Muscle of leg (tissue), 11 donors: Measurements from ENCODE around the gene AKIRIN2. TPM values are rescaled to one million over a fixed set of nuclear protein-coding genes. Genes with fewer than 3 reads are reported as not detected.

Source experiments
- DNase-seq: peaks from one replicate; pipeline ENCODE4 v3.0.0; 2013
- H3K27ac ChIP-seq: one replicate; pipeline ENCODE4 v1.5.1; 2013; ENCODE audit warnings: mild to moderate bottlenecking, low read length, control low read depth
- H3K27me3 ChIP-seq: one replicate; pipeline ENCODE4 v1.6.1; 2013; ENCODE audit warnings: low read length; ENCODE audit not compliant: control insufficient read depth, insufficient read depth
- H3K36me3 ChIP-seq: one replicate; pipeline ENCODE4 v1.6.1; 2013; ENCODE audit warnings: low read length; ENCODE audit not compliant: control insufficient read depth, insufficient read depth
- H3K4me1 ChIP-seq: one replicate; pipeline ENCODE4 v1.6.1; 2013; ENCODE audit warnings: low read length; ENCODE audit not compliant: control insufficient read depth, insufficient read depth
- H3K4me3 ChIP-seq: one replicate; pipeline ENCODE4 v1.5.1; 2013; ENCODE audit warnings: low read length, control low read depth
- H3K9me3 ChIP-seq: replicated peaks from 2 replicates; pipeline ENCODE4 v1.6.1; 2013; ENCODE audit warnings: low read depth, low read length; ENCODE audit not compliant: control insufficient read depth
- WGBS: methylation state at CpG from one replicate; pipeline ENCODE4 v1.1.5; 2013; ENCODE audit warnings: missing lambda C conversion rate; ENCODE audit not compliant: insufficient coverage; 5-methylcytosine and 5-hydroxymethylcytosine counted together
- polyA plus RNA-seq, 8 donors: library from polyadenylated mRNA; unstranded; fragments of 120-200 nt; gene quantifications; one replicate each; pipeline versions ENCODE4 v1.2.1 to v1.2.3, GENCODE V29; 2013; ENCODE audit warnings: inconsistent platforms in 1 of 8, low replicate concordance in 1 of 8; ENCODE audit not compliant: insufficient read length in 8 of 8, insufficient read depth in 1 of 8
- total RNA-seq: library from RNA; stranded (reverse); fragments of 120-200 nt; gene quantifications from one replicate; pipeline ENCODE4 v1.2.4, GENCODE V29; 2013

The AKIRIN2 gene
- total and polyA plus RNA-seq, 9 donors: 13.0 to 52.2 (median 41.9) TPM

- H3K36me3 ChIP-seq: no peaks in the 10 kb centered on the region
- H3K27me3 ChIP-seq: no peaks in the 10 kb centered on the region
- H3K27ac ChIP-seq: no peak overlapping the region
- no peak for DNase-seq
- H3K4me3 ChIP-seq: no peak overlapping the region
- peaks cover 2% of the 10 kb centered on the region for H3K4me1 ChIP-seq
- no peaks in the 10 kb centered on the region for H3K9me3 ChIP-seq
- no CpG with 5 or more reads among the region's 5 CpGs for WGBS
Observed at GRCh38 chr6:87736809-87737540, 34.9 kb upstream of the AKIRIN2 start.

GRCh38 chr6:87731818-87732661 lies 30.0 kb upstream of the AKIRIN2 start:
- no peak overlapping the region for H3K4me3 ChIP-seq
- H3K9me3 ChIP-seq: no peaks in the 10 kb centered on the region
- peak overlapping the region; percentile 79 for H3K27ac ChIP-seq
- WGBS: 17% methylated on average over 2 of the region's 4 CpGs
- no peaks in the 10 kb centered on the region for H3K36me3 ChIP-seq
- peaks cover 14% of the 10 kb centered on the region for H3K4me1 ChIP-seq
- DNase-seq: peak; percentile 87
- H3K27me3 ChIP-seq: no peaks in the 10 kb centered on the region

DNA sequence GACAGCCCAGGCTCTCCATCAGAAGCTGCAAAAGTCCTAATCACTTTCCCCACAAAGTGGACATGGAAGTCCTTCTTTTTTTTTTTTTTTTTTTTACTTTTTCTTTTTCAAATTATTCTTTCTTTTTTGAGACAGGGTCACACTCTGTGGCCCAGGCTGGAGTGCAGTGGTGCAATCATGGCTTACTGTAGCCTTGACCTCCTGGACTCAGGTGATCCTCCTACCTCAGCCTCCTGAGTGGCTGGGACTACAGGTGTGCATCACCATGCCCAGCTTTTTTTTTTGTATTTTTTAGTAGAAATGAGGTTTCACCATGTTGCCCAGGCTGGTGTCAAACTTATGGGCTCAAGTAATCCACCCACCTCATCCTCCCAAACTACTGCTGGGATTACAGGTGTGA lies 29.0 kb upstream of the AKIRIN2 start:
- no peak for DNase-seq
- no peaks in the 10 kb centered on the region for H3K27me3 ChIP-seq
- H3K4me1 ChIP-seq: peaks cover 14% of the 10 kb centered on the region
- no peaks in the 10 kb centered on the region for H3K9me3 ChIP-seq
- no peaks in the 10 kb centered on the region for H3K36me3 ChIP-seq
- H3K27ac ChIP-seq: no peak overlapping the region
- no peak overlapping the region for H3K4me3 ChIP-seq

- Histone ChIP-seq H3K27me3 (no peaks in the 10 kb centered on the region), H3K27ac (no peak overlapping the region), H3K4me1 (peaks cover 14% of the 10 kb centered on the region), H3K36me3 (no peaks in the 10 kb centered on the region), H3K4me3 (no peak overlapping the region), H3K9me3 (no peaks in the 10 kb centered on the region)
- WGBS: no CpG with 5 or more reads among the region's 6 CpGs
- peak; percentile 71 for DNase-seq
Observed at GRCh38 chr6:87729965-87730719, 28.1 kb upstream of the AKIRIN2 start.

DNA sequence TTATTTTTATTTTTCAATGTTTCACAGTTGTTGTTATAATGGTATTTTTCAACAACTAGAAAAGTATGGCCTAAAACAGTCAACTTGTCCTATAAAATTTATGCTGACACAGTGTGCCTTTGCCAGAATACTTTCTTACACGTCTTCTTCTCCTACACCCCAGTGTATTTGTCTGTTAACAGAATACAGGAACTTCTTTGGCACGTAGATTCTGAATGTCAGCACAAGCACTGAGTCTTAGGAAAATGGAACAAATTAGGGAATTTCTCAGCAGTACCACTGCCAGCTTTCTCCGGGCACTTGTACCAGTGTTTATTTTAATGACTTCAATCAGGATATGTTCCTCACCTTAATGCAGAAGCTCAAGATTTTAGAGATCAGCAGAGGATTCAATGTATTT lies 26.7 kb upstream of the AKIRIN2 start:
- H3K27ac ChIP-seq: no peak overlapping the region
- H3K4me1 ChIP-seq: peaks cover 15% of the 10 kb centered on the region
- DNase-seq: peak; percentile 52
- H3K9me3 ChIP-seq: no peaks in the 10 kb centered on the region
- WGBS: 20% methylated on average over 2 of the region's 3 CpGs
- H3K36me3 ChIP-seq: no peaks in the 10 kb centered on the region
- H3K27me3 ChIP-seq: no peaks in the 10 kb centered on the region
- no peak overlapping the region for H3K4me3 ChIP-seq

DNA sequence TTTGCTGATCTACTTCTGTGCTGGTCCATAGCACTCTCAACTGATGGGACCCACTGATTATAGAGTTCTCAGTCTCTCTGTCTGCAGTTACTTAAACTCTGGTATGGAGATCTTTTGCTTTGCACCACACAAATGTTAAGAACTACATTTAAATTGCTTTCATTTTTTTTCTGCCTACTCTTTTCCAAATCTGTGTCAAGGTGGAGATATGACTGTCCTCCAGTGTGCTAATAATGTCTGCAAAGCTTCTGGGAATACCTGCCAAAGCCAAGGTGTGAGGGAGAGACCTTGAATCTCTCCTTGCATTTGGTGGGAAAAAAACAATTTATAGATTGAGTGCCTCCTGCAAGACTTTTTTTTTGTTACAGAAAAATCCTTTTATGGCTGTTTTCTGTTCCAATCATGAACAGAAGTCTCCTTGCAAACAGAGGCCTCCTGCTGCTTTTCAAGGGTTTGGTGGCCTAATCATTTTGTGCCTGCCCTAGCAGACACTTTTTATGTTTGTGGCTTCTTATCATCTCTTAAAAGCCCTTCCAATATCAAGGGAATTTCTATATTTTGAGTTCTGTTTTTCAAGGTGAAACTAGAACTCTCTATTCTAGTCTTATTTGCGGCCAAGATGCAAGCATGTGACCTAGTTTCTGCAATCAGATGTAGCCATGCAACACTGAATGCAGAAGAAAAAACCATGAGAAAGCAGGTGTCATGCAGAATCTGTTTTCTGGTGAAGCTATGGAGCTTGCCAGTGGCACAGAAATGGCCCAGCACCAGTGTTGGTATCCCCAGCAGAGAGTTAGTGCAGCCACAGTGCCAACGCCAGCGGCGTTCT lies 23.2 kb upstream of the AKIRIN2 start:
- H3K4me3 ChIP-seq: no peak overlapping the region
- no peaks in the 10 kb centered on the region for H3K36me3 ChIP-seq
- WGBS: 96% methylated on average over 3 of the region's 4 CpGs
- H3K4me1 ChIP-seq: peaks cover 9% of the 10 kb centered on the region
- no peaks in the 10 kb centered on the region for H3K27me3 ChIP-seq
- no peak overlapping the region for H3K27ac ChIP-seq
- DNase-seq: no peak
- H3K9me3 ChIP-seq: no peaks in the 10 kb centered on the region

DNA sequence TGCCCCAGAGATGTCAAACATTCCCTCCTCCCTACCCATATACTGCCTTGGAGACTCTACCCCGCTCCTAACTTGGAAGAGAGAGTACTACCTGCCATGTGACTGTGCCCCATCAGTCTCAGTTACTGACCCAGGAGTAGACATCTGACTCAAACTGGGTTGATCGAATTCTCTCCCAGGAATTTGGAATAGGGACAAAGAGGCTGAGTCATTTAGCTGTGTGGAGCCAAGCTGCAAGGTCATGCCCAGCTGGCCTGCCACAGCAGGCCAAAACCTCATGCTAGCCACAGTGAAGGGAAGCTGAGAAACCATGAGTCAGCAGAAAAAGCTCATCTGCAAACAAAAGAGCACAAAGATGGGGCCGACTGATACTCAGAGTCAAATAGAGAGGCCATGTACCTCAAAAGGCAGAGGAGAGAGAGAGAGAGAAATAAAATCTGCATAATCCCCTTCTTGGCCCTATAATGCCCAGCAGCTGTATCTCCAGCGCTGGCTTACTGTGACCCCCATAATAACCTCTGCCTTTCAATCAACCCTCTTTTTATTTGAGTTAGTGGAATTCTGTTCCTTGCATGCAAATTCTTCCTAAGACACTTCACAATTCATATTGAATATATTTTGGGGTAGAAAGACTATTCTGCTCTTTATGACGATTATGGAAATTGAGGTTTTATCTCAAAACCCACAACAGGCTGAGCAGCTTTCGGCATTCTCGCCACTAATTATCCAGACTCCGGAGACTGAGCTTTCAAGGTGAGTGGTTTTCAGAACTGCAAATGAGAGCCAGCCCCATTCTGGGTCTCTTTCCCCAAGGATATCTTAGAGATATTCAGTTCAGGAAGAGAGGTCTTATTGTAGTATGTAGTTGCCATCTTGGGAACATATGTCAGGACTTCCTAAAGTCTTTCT lies 21.4 kb upstream of the AKIRIN2 start:
- Histone ChIP-seq H3K9me3 (no peaks in the 10 kb centered on the region), H3K27ac (no peak overlapping the region), H3K4me1 (peaks cover 9% of the 10 kb centered on the region), H3K4me3 (no peak overlapping the region), H3K36me3 (no peaks in the 10 kb centered on the region), H3K27me3 (no peaks in the 10 kb centered on the region)
- 69% methylated on average over 2 of the region's 8 CpGs for WGBS
- DNase-seq: peak; percentile 82

DNA sequence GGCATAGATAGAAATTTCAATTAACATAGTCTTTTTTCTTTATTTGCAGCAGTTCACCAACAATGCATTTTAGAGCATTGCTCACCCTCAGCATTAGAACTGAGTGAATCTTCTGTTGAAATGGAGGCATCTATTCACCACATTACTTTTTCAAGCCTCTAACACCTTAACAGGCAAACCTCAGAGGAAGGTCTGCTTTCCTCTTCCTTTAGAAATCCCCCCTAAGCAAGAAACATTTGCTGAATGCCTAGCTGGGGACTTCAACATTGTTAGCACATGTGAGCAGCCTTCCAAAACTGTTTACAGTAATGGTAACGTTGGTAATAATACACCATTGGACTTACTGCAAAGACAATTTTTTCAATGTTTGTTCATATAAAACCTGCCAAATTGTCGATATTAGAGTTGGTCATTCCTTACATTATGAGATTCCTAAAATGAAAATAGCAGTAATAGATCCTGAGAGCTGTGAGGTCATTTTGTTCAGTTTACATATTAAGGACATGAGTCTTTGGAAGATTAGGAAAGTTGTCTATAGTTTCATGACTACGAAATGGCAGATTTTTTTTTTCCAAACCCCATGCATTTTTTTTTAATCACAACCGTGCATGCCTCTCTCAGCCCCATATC lies 20.6 kb upstream of the AKIRIN2 start:
- peaks cover 9% of the 10 kb centered on the region for H3K4me1 ChIP-seq
- no peaks in the 10 kb centered on the region for H3K9me3 ChIP-seq
- no peak for DNase-seq
- H3K27me3 ChIP-seq: no peaks in the 10 kb centered on the region
- H3K27ac ChIP-seq: no peak overlapping the region
- H3K36me3 ChIP-seq: no peaks in the 10 kb centered on the region
- 50% methylated on average over 1 of the region's 4 CpGs for WGBS
- H3K4me3 ChIP-seq: no peak overlapping the region

DNA sequence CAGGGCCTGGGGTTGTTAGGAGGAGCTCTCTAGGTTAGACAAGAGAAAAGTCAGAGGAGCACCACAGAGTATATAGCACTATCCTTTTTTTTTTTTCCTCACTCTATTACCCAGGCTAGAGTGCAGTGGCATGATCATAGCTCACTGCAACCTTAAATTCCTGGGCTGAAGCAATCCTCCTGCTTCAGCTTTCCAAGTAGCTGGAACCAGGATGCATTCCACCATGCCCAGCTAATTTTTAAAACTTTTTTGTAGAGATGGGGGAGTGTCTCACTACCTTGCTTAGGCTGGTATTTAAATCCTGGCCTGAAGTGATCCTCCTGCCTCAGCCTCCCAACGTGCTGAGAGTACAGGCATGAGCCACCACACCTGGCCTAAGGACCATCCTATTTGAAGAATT lies 19.3 kb upstream of the AKIRIN2 start:
- Histone ChIP-seq H3K27me3 (no peaks in the 10 kb centered on the region), H3K4me3 (no peak overlapping the region), H3K27ac (no peak overlapping the region), H3K9me3 (no peaks in the 10 kb centered on the region), H3K4me1 (peaks cover 9% of the 10 kb centered on the region), H3K36me3 (no peaks in the 10 kb centered on the region)
- no peak for DNase-seq
- no CpG with 5 or more reads among the region's 1 CpG for whole genome bisulfite sequencing
